Common myeloid progenitor, CD34-positive (primary cell): Measurements from ENCODE around the gene RASSF5.
A peak's percentile ranks its signal among the peaks of the same experiment; 100 is the strongest.

Experiments used
- CTCF ChIA-PET: fragments of 350-600 bp; sonication (Branson Sonifier 250); formaldehyde crosslinking; loops from one replicate; lab custom pipeline; 2021; ENCODE audit warnings: antibody characterized with exemption; lab: Charles Lee
- POLR2A ChIA-PET: fragments of 350-600 bp; sonication (Branson Sonifier 250); formaldehyde crosslinking; loops from one replicate; lab custom pipeline; 2021; ENCODE audit warnings: antibody characterized with exemption; lab: Charles Lee
- DNase-seq, 3 donors: peaks; one replicate each; pipeline versions ENCODE4 v3.0.0 to v3.0.0-alpha.2; 2013
- H3K27ac ChIP-seq, 2 experiments: 1 replicate in 1 of 2; 2 replicates in 1 of 2; pipeline ENCODE4 v1.7.0; 2013; ENCODE audit warnings: inconsistent platforms in 2 of 2, low read length in 2 of 2, mild to moderate bottlenecking in 2 of 2, low read depth in 1 of 2, moderate library complexity in 1 of 2; ENCODE audit not compliant: severe bottlenecking in 2 of 2, insufficient read depth in 1 of 2, poor library complexity in 1 of 2
- H3K27me3 ChIP-seq, 5 experiments: replicated peaks in 2 of 5; 1 replicate in 3 of 5; 2 replicates in 2 of 5; pipeline versions ENCODE4 v1.6.1 to v1.7.0; 2013; ENCODE audit warnings: low read length in 4 of 5, mild to moderate bottlenecking in 2 of 5, moderate library complexity in 2 of 5, inconsistent platforms in 1 of 5; ENCODE audit not compliant: insufficient read depth in 5 of 5, control insufficient read depth in 4 of 5
- H3K36me3 ChIP-seq, 4 experiments: 1 replicate in 2 of 4; 2 replicates in 2 of 4; pipeline versions ENCODE4 v1.6.1 to v1.7.0; 2013; ENCODE audit warnings: low read length in 3 of 4, control low read depth in 1 of 4, mild to moderate bottlenecking in 1 of 4; ENCODE audit not compliant: control insufficient read depth in 4 of 4, insufficient read depth in 4 of 4
- H3K4me1 ChIP-seq, 4 experiments: 1 replicate in 3 of 4; 2 replicates in 1 of 4; pipeline versions ENCODE4 v1.6.1 to v1.7.1; 2013; ENCODE audit warnings: low read length in 3 of 4, mild to moderate bottlenecking in 3 of 4, control low read depth in 1 of 4, inconsistent platforms in 1 of 4, moderate library complexity in 1 of 4; ENCODE audit not compliant: control insufficient read depth in 4 of 4, insufficient read depth in 4 of 4; ENCODE audit errors: control extremely low read depth in 1 of 4
- H3K4me3 ChIP-seq, 7 experiments: 1 replicate in 4 of 7; 2 replicates in 3 of 7; pipeline versions ENCODE4 v1.5.1 to v1.7.0; 2013; ENCODE audit warnings: mild to moderate bottlenecking in 7 of 7, low read length in 6 of 7, moderate library complexity in 6 of 7, inconsistent platforms in 2 of 7, low read depth in 2 of 7, control low read depth in 1 of 7; ENCODE audit not compliant: insufficient read depth in 4 of 7, control insufficient read depth in 1 of 7; ENCODE audit errors: extremely low read depth in 1 of 7
- H3K9me3 ChIP-seq, 5 experiments: 1 replicate in 4 of 5; 2 replicates in 1 of 5; pipeline versions ENCODE4 v1.6.1 to v1.7.1; 2013; ENCODE audit warnings: low read length in 4 of 5, mild to moderate bottlenecking in 2 of 5, inconsistent platforms in 1 of 5, low read depth in 1 of 5, moderate library complexity in 1 of 5; ENCODE audit not compliant: control insufficient read depth in 4 of 5, insufficient read depth in 2 of 5; ENCODE audit errors: control extremely low read depth in 1 of 5
- whole genome bisulfite sequencing: methylation state at CpG from one replicate; pipeline ENCODE4 v1.1.5; 2013; ENCODE audit not compliant: insufficient coverage; 5-methylcytosine and 5-hydroxymethylcytosine counted together

Gene RASSF5

DNA sequence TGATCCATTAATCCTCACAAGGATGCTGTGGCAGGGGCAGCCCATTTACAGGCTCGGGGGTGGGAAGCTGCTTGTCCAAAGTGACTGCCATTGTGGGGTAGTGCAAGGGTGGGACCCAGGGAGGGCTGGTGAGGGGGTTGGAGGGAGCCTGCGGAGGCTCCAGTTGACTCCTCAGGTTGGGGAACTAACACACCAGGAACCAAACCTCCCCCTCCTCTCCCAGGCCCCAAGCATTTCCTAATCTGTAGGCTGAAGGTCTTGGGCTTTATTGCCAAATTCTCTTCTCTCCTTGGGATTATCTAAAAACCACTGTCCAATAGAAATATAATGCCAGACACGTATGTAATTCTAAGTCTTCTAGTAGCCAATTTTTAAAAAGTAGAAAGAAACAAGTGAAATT lies 18.9 kb upstream of the RASSF5 start:
- DNase-seq = no peak
- CTCF ChIA-PET = interaction anchor here (1.0 to 6.0 kb wide), 7 partner anchors 9 to 100 kb away, joined by 3 to 62 read pairs (median 5); no protein-coding TSS in a partner anchor
- Histone ChIP-seq H3K27me3 (no peaks in the 10 kb centered on the region), H3K9me3 (no peaks in the 10 kb centered on the region), H3K4me1 (peaks cover 0 to 3% (median 0%) of the 10 kb centered on the region in 4 experiments), H3K36me3 (peaks cover 16 to 88% (median 59%) of the 10 kb centered on the region in 4 experiments), H3K27ac (no peak overlapping the region), H3K4me3 (no peak overlapping the region)
- WGBS = 100% methylated on average over 1 of the region's 3 CpGs
- POLR2A ChIA-PET = no interaction called here

DNA sequence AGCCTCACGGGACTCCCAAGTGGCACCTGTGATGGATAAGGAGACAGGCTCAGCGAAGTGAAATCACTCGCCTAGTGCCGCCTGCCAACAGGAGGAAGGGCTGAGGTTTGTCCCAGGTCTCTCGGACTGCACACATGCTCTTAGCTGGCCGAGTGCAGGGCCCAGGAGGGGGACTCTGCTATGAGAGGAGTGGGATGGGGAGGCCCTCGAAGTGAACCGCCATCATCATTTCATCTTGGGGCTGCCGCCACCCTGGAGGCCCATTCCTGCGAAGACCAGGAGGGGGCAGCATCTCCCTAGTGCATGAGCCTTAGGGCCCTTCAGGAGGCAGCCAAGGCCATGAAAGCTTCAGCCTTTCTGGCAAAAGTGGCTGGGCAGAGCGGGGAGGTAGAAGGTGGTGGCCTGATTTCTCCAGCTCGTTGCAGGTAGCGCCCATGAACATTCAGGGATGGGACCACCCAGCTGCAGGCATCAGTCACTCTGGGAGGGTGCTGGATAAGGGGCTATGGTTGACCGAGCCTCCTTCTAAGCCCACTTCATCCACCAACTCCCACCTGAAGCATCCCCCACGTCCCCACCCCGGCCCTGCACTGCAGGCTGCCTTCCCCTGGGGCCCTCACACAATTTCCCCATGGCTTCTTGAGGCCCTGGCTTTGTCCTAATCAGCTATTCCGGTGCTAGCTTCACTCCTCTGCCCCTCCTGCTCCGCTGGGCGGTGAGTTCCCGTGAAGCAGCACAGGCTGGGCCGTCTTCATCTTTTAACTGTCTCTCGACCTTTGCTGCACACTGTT lies 17.2 kb upstream of the RASSF5 start:
- Histone ChIP-seq H3K27me3 (no peaks in the 10 kb centered on the region), H3K27ac (no peak overlapping the region), H3K4me3 (no peak overlapping the region), H3K36me3 (peaks cover 9 to 87% (median 56%) of the 10 kb centered on the region in 4 experiments), H3K4me1 (peaks cover 0 to 6% (median 3%) of the 10 kb centered on the region in 4 experiments), H3K9me3 (no peaks in the 10 kb centered on the region)
- ChIA-PET CTCF (interaction anchor here (0.6 to 6.0 kb wide), 29 partner anchors 8 to 492 kb away, joined by 3 to 62 read pairs (median 5); partner anchors contain the start of gene RASSF5), POLR2A (interaction anchor here (0.6 to 0.7 kb wide), 2 partner anchors 12 to 93 kb away, joined by 3 read pairs; no protein-coding TSS in a partner anchor)
- DNase-seq = peak; percentile 60 to 78 (median 70)
- WGBS = 86% methylated on average over 21 of the region's 22 CpGs

DNA sequence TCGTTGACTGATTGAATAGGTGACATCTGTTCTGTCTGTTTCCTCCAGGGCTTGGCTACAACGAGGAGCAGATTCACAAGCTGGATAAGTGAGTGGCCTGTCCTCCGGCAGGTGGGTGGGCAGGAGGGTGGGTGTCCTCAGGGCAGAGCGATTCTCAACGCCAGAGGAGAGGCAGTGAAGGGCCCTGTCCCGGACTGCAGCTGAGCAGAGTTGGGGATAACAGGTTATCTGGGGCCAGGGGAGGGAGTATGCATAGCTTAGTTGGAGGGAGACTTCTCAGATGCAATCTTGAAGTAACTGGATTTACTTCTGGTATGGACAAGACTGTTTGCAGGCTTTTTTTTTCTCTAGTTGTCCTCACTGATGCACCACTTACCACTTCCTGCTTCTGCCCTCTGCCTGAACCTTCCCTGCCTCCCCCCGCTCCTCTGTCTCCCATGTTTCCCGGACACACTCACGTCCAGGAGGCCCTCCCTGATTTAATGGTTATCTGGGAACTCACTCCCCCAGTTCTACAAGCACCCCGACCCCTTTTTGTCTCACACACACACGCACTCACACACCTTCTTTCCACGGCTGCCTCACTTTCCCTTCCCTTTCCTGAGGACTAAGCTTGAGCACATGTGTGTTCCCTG lies 16.4 kb upstream of the RASSF5 start:
- 96% methylated on average over 12 of the region's 12 CpGs for WGBS
- Histone ChIP-seq H3K4me1 (peaks cover 4 to 14% (median 9%) of the 10 kb centered on the region in 4 experiments), H3K27me3 (no peaks in the 10 kb centered on the region), H3K27ac (no peak overlapping the region), H3K9me3 (no peaks in the 10 kb centered on the region), H3K36me3 (peaks cover 9 to 85% (median 53%) of the 10 kb centered on the region in 4 experiments), H3K4me3 (no peak overlapping the region)
- POLR2A ChIA-PET = interaction anchor here (0.7 kb wide), 1 partner anchor 92 kb away, joined by 3 read pairs; no protein-coding TSS in a partner anchor
- DNase-seq = no peak
- CTCF ChIA-PET = interaction anchor here (0.6 to 6.0 kb wide), 26 partner anchors 7 to 198 kb away, joined by 3 to 62 read pairs (median 6); partner anchors contain the start of gene RASSF5

DNA sequence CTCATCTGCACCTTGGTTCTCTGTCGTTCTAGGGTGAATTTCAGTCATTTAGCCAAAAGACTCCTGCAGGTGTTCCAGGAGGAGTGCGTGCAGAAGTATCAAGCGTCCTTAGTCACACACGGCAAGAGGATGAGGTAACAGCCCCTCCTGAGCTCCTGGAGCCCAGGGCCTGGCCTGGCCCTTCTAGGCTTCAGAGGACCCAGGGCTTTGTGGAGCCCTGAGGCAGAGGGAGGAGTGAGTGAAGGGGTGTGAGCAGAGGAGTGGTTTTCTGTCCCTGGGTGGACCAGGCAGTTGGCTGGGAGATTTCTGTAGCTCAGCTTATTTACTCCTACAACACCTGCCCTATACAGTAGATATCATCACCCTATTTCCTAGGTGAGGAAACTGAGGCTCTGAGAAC lies 15.7 kb upstream of the RASSF5 start:
- DNase-seq = no peak
- peaks cover 4 to 21% (median 14%) of the 10 kb centered on the region in 4 experiments for H3K4me1 ChIP-seq
- ChIA-PET POLR2A (no interaction called here), CTCF (interaction anchor here (1.1 to 6.0 kb wide), 9 partner anchors 10 to 101 kb away, joined by 3 to 62 read pairs (median 8); no protein-coding TSS in a partner anchor)
- no peaks in the 10 kb centered on the region for H3K27me3 ChIP-seq
- no peaks in the 10 kb centered on the region for H3K9me3 ChIP-seq
- H3K4me3 ChIP-seq = no peak overlapping the region
- peaks cover 9 to 87% (median 53%) of the 10 kb centered on the region in 4 experiments for H3K36me3 ChIP-seq
- 100% methylated on average over 3 of the region's 4 CpGs for WGBS
- no peak overlapping the region for H3K27ac ChIP-seq

DNA sequence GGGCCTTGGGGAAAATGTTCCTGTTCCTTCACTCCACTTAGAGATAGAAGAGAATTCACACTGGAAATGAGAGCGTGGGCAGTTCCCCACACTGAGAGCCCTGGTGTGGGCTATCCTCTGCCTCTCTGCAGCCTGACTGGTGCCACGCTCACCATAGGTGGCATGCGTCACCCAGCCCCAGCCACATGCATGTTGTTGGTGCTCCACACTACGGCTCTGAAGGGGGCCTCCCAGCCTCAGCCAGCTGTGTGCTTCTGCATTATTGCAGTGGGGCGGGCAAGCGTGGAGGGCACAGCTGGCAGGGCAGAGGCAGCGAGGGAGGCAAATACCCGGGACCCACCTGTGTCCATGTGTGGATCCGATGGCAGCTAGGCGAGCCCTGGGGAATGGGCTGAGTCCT lies 14.7 kb upstream of the RASSF5 start:
- Histone ChIP-seq H3K27ac (no peak overlapping the region), H3K9me3 (no peaks in the 10 kb centered on the region), H3K4me3 (no peak overlapping the region), H3K4me1 (peaks cover 4 to 19% (median 15%) of the 10 kb centered on the region in 4 experiments), H3K36me3 (peaks cover 9 to 88% (median 53%) of the 10 kb centered on the region in 4 experiments), H3K27me3 (no peaks in the 10 kb centered on the region)
- DNase-seq = no peak
- ChIA-PET CTCF (interaction anchor here (0.6 to 6.0 kb wide), 11 partner anchors 10 to 171 kb away, joined by 3 to 51 read pairs (median 4); no protein-coding TSS in a partner anchor), POLR2A (no interaction called here)
- 98% methylated on average over 10 of the region's 10 CpGs for WGBS

DNA sequence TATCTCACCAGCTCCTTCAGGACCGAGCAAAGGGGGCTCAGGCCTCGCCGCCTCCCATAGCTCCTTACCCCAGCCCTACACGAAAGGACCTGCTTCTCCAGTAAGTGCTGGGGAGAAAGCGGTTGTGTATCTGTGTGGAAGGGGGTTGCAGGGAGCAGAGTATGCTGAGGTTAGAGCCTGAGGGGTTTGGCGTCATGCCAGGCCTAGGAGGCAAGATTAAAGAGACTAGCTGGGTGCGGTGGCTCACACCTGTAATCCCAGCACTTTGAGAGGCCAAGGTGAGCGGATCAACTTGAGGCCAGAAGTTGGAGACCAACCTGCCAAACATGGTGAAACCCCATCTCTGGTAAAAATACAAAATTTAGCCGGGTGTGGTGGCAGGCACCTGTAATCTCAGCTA lies 14.1 kb upstream of the RASSF5 start:
- H3K9me3 ChIP-seq = no peaks in the 10 kb centered on the region
- ChIA-PET POLR2A (no interaction called here), CTCF (interaction anchor here (0.6 to 6.0 kb wide), 12 partner anchors 9 to 170 kb away, joined by 3 to 51 read pairs (median 4); no protein-coding TSS in a partner anchor)

More for the DNA sequence above, 14.1 kb upstream of the RASSF5 start:
- Histone ChIP-seq H3K27me3 (no peaks in the 10 kb centered on the region), H3K27ac (no peak overlapping the region), H3K4me3 (no peak overlapping the region), H3K4me1 (peaks cover 4 to 19% (median 15%) of the 10 kb centered on the region in 4 experiments), H3K36me3 (peaks cover 9 to 85% (median 48%) of the 10 kb centered on the region in 4 experiments)
- DNase-seq = no peak
- 100% methylated on average over 8 of the region's 9 CpGs for WGBS
